Gastroesophageal sphincter (tissue), 4 donors: ENCODE results near the gene NIPBL. TPM values are rescaled to one million over a fixed set of nuclear protein-coding genes. Genes with fewer than 3 reads are reported as not detected.
"Not testable (repeated sequence)": the region's sequence is repeated elsewhere in the genome, so short reads cannot be mapped to it uniquely, and the experiment has no call there.

Experiments used
- ATAC-seq: fragments of 150-250 bp; one replicate; pipeline ENCODE4 v1.9.1; 2016; ENCODE audit warnings: mild to moderate bottlenecking, moderate library complexity
- H3K27ac ChIP-seq, 4 donors: fragments of 200-600 bp; sonication (generic) in 3 of 4; 1 replicate in 3 of 4; 2 replicates in 1 of 4; pipeline ENCODE4 v1.5.1; 2016 to 2019
- H3K27me3 ChIP-seq: fragments of 200-600 bp; sonication (generic); one replicate; pipeline ENCODE4 v1.5.1; 2019
- H3K36me3 ChIP-seq, 2 donors: fragments of 200-600 bp; sonication (generic); one replicate each; pipeline ENCODE4 v1.5.1; 2019; ENCODE audit warnings: control low read depth in 1 of 2
- H3K4me1 ChIP-seq, 3 donors: fragments of 200-600 bp; sonication (generic); 1 replicate in 2 of 3; 2 replicates in 1 of 3; pipeline ENCODE4 v1.5.1; 2016 to 2019; ENCODE audit warnings: control low read depth in 2 of 3
- H3K4me3 ChIP-seq, 2 donors: fragments of 200-600 bp; sonication (generic); one replicate each; pipeline ENCODE4 v1.5.1; 2019; ENCODE audit warnings: mild to moderate bottlenecking in 1 of 2, moderate library complexity in 1 of 2
- H3K9me3 ChIP-seq, 3 donors: fragments of 200-600 bp; sonication (generic); one replicate each; pipeline ENCODE4 v1.5.1; 2017 to 2019; ENCODE audit warnings: control low read depth in 2 of 3
- CTCF ChIP-seq, 4 experiments: fragments of 200-600 bp in 2 of 4; fragments of 450-650 bp in 2 of 4; sonication (generic) in 1 of 4; IDR thresholded peaks; one replicate each; pipeline ENCODE4 v1.5.1; 2017 to 2019; ENCODE audit warnings: antibody characterized with exemption in 4 of 4, mild to moderate bottlenecking in 2 of 4, moderate library complexity in 2 of 4
- EP300 ChIP-seq: sonication (generic); formaldehyde crosslinking; IDR thresholded peaks from one replicate; pipeline ENCODE4 v1.6.1; 2017; ENCODE audit warnings: antibody characterized with exemption, mild to moderate bottlenecking
- POLR2A ChIP-seq, 2 donors: fragments of 450-650 bp; IDR thresholded peaks; one replicate each; pipeline ENCODE4 v1.6.1; 2017; ENCODE audit warnings: antibody characterized with exemption in 2 of 2, mild to moderate bottlenecking in 2 of 2, moderate library complexity in 1 of 2
- POLR2AphosphoS5 ChIP-seq: sonication (generic); formaldehyde crosslinking; IDR thresholded peaks from one replicate; pipeline ENCODE4 v1.6.1; 2017; ENCODE audit warnings: antibody characterized with exemption
- whole genome bisulfite sequencing, 2 donors: methylation state at CpG; one replicate each; pipeline ENCODE4 v1.1.5; 2018; ENCODE audit warnings: low coverage in 1 of 2; 5-methylcytosine and 5-hydroxymethylcytosine counted together
- total RNA-seq, 4 donors: library from RNA; depleted of rRNA; stranded (reverse); fragments of >200 nt; gene quantifications; one replicate each; pipeline ENCODE4 v1.1.0, GENCODE V29; 2016

The NIPBL gene
- total RNA-seq, 4 donors from 2014 or later = 44.9 to 59.4 (median 51.7) TPM

GRCh38 chr5:36904677-36905076 lies 28.1 kb downstream of the NIPBL start:
- H3K4me3 ChIP-seq = no peak overlapping the region
- peaks cover 8 to 49% (median 11%) of the 10 kb centered on the region in 3 donors for H3K4me1 ChIP-seq
- H3K9me3 ChIP-seq = peaks cover 0 to 18% (median 0%) of the 10 kb centered on the region in 3 donors
- 93 to 100% methylated on average over 2 of the region's 2 CpGs for WGBS, 2 donors
- H3K36me3 ChIP-seq = no peaks in the 10 kb centered on the region
- no peak overlapping the region for H3K27ac ChIP-seq
- no peak for TF ChIP-seq POLR2A (IDR thresholded peaks at IDR 0.05)
- TF ChIP-seq CTCF (IDR thresholded peaks at IDR 0.05) = no peak
- no peak for TF ChIP-seq POLR2AphosphoS5
- TF ChIP-seq EP300 = no peak
- ATAC-seq = no peak
- no peaks in the 10 kb centered on the region for H3K27me3 ChIP-seq

GRCh38 chr5:36908544-36909260 lies 32.1 kb downstream of the NIPBL start:
- no peaks in the 10 kb centered on the region for H3K27me3 ChIP-seq
- no peak for ATAC-seq
- TF ChIP-seq POLR2A (IDR thresholded peaks at IDR 0.05) (no peak), EP300 (no peak), CTCF (IDR thresholded peaks at IDR 0.05) (no peak), POLR2AphosphoS5 (no peak)
- peaks cover 5 to 58% (median 7%) of the 10 kb centered on the region in 3 donors for H3K4me1 ChIP-seq
- no peaks in the 10 kb centered on the region for H3K9me3 ChIP-seq
- no peak overlapping the region for H3K4me3 ChIP-seq
- H3K36me3 ChIP-seq = no peaks in the 10 kb centered on the region
- WGBS, 2 donors = 47 to 49% methylated on average over 2 of the region's 2 CpGs
- H3K27ac ChIP-seq = no peak overlapping the region

GRCh38 chr5:36915653-36916052 lies 39.1 kb downstream of the NIPBL start:
- TF ChIP-seq POLR2AphosphoS5 (no peak), POLR2A (IDR thresholded peaks at IDR 0.05) (no peak), EP300 (no peak)
- H3K27me3 ChIP-seq = no peaks in the 10 kb centered on the region
- no peak overlapping the region for H3K4me3 ChIP-seq
- no peaks in the 10 kb centered on the region for H3K9me3 ChIP-seq
- H3K4me1 ChIP-seq = peaks cover 2 to 51% (median 4%) of the 10 kb centered on the region in 3 donors
- H3K36me3 ChIP-seq = no peaks in the 10 kb centered on the region
- no peak overlapping the region for H3K27ac ChIP-seq
- ATAC-seq = no peak

GRCh38 chr5:36916614-36917013 lies 40.0 kb downstream of the NIPBL start:
- not testable (repeated sequence) for H3K4me3 ChIP-seq, ATAC-seq, H3K27ac ChIP-seq, H3K36me3 ChIP-seq, H3K27me3 ChIP-seq, H3K9me3 ChIP-seq
- 86 to 90% methylated on average over 1 to 2 of the region's 4 CpGs for WGBS, 2 donors
- H3K4me1 ChIP-seq = peaks cover 2 to 51% (median 4%) of the 10 kb centered on the region in 3 donors

- not testable (repeated sequence) for H3K27ac ChIP-seq, H3K4me3 ChIP-seq, H3K36me3 ChIP-seq, H3K27me3 ChIP-seq, ATAC-seq, H3K9me3 ChIP-seq
- H3K4me1 ChIP-seq = peaks cover 2 to 57% (median 4%) of the 10 kb centered on the region in 3 donors
- WGBS, 2 donors = 82 to 100% methylated on average over 1 of the region's 1 CpG
Observed at GRCh38 chr5:36917358-36917757, 40.8 kb downstream of the NIPBL start.

GRCh38 chr5:36919238-36919637 lies 42.7 kb downstream of the NIPBL start:
- Histone ChIP-seq H3K27me3 (no peaks in the 10 kb centered on the region), H3K4me1 (peaks cover 2 to 47% (median 4%) of the 10 kb centered on the region in 3 donors), H3K4me3 (no peak overlapping the region), H3K27ac (no peak overlapping the region), H3K9me3 (no peaks in the 10 kb centered on the region), H3K36me3 (no peaks in the 10 kb centered on the region)
- TF ChIP-seq EP300 = no peak
- TF ChIP-seq POLR2A (IDR thresholded peaks at IDR 0.05) = no peak
- no peak for TF ChIP-seq POLR2AphosphoS5
- TF ChIP-seq CTCF (IDR thresholded peaks at IDR 0.05) = no peak
- no peak for ATAC-seq
- WGBS, 2 donors = 37 to 66% methylated on average over 2 of the region's 2 CpGs
